ENCODE measurements around the gene FAAP100. TPM values are rescaled to one million over a fixed set of nuclear protein-coding genes. Genes with fewer than 3 reads are reported as not detected.
"Not testable (repeated sequence)": the region's sequence is repeated elsewhere in the genome, so short reads cannot be mapped to it uniquely, and the experiment has no call there.

Gene FAAP100
- total RNA-seq, 1 donor from 2014 or later, result 50.8 TPM

- no peak for DNase-seq (ENCODE audit: extremely low read depth, low read depth, low spot score)
Observed at GRCh38 chr17:81539961-81540675, 12.0 kb downstream of the FAAP100 start.

- no peak for DNase-seq (ENCODE audit: extremely low read depth, low read depth, low spot score)
Observed at GRCh38 chr17:81539571-81539900, 12.6 kb downstream of the FAAP100 start.

GRCh38 chr17:81538651-81539570, 13.2 kb downstream of the FAAP100 start:
- no peak for DNase-seq (ENCODE audit: extremely low read depth, low read depth, low spot score)

GRCh38 chr17:81537856-81538555, 14.1 kb downstream of the FAAP100 start:
- no peak for DNase-seq (ENCODE audit: extremely low read depth, low read depth, low spot score)

- no peak for DNase-seq (ENCODE audit: extremely low read depth, low read depth, low spot score)
Observed at GRCh38 chr17:81537343-81537855, 14.8 kb downstream of the FAAP100 start.

GRCh38 chr17:81536299-81537290, 15.6 kb downstream of the FAAP100 start:
- DNase-seq (ENCODE audit: extremely low read depth, low read depth, low spot score), result no peak

- DNase-seq (ENCODE audit: extremely low read depth, low read depth, low spot score), result no peak
Observed at GRCh38 chr17:81535480-81536298, 16.5 kb downstream of the FAAP100 start.

GRCh38 chr17:81535007-81535328, 17.2 kb downstream of the FAAP100 start:
- no peak for DNase-seq (ENCODE audit: extremely low read depth, low read depth, low spot score)

- no peak for DNase-seq (ENCODE audit: extremely low read depth, low read depth, low spot score)
Observed at GRCh38 chr17:81534157-81535006, 17.8 kb downstream of the FAAP100 start.

GRCh38 chr17:81533339-81534141, 18.6 kb downstream of the FAAP100 start:
- DNase-seq (ENCODE audit: extremely low read depth, low read depth, low spot score), result no peak

GRCh38 chr17:81532490-81533287, 19.5 kb downstream of the FAAP100 start:
- no peak for DNase-seq (ENCODE audit: extremely low read depth, low read depth, low spot score)

GRCh38 chr17:81531998-81532404, 20.2 kb downstream of the FAAP100 start:
- DNase-seq (ENCODE audit: extremely low read depth, low read depth, low spot score), result not testable (repeated sequence)

- not testable (repeated sequence) for DNase-seq (ENCODE audit: extremely low read depth, low read depth, low spot score)
Observed at GRCh38 chr17:81531013-81531412, 21.1 kb downstream of the FAAP100 start.

GRCh38 chr17:81529437-81529803, 22.7 kb downstream of the FAAP100 start:
- DNase-seq (ENCODE audit: extremely low read depth, low read depth, low spot score), result no peak

- DNase-seq (ENCODE audit: extremely low read depth, low read depth, low spot score), result no peak
Observed at GRCh38 chr17:81528651-81529436, 23.3 kb downstream of the FAAP100 start.

- DNase-seq (ENCODE audit: extremely low read depth, low read depth, low spot score), result no peak
Observed at GRCh38 chr17:81528384-81528650, 23.8 kb downstream of the FAAP100 start.

Data from glomerular endothelial cell (primary cell).